Heart left ventricle (tissue), 13 donors: ENCODE measurements around the gene GRB14.
A peak's percentile ranks its signal among the peaks of the same experiment; 100 is the strongest.

Experiments used
- POLR2A ChIP-seq, 2 donors: fragments of 450-650 bp; IDR thresholded peaks; one replicate each; pipeline ENCODE4 v1.6.1; 2017; ENCODE audit warnings: antibody characterized with exemption in 2 of 2, mild to moderate bottlenecking in 2 of 2, moderate library complexity in 2 of 2
- TF ChIP-seq, protein P1 (sequence below), 12 donors: fragments of 200-600 bp; sonication (generic) in 4 of 12; IDR thresholded peaks; one replicate each; pipeline versions ENCODE4 v1.5.0 to v1.8.0; 2018 to 2022; ENCODE audit warnings: antibody characterized with exemption in 12 of 12, mild to moderate bottlenecking in 5 of 12
- donor health status: ischemic (EF 13 %, LVEDD 7.1; RV severe dilation, severe dysfunction).
- donor health status: DM: no; HTN: yes; CAD: no.
- donor health status: DM: no; HTN: no; CAD: no.
- donor health status: ischemic (EF 25% LVEDD 6.9; RV normal size, moderate dysfunction).
- donor health status: ischemic (EF 25% LVEDD 5.7; RV mildly dilated, moderate dysfunction).
- donor health status: ischemic (EF 35%, LVEDD 5.7; RV mildly dilated, moderate dysfunction).
- donor health status: nonischemic (EF 11% LVEDD 7.7; RV severe dilation, severe dysfunction).
- donor health status: DM: yes; HTN: yes; CAD: no.
- donor health status: PGD.
- donor health status: ischemic (EF 29% LVEDD 5.4; RV normal size, mild dysfunction).
- donor health status: nonischemic (EF 23%, LVEDD 6.1; RV moderate dilation, normal function).

DNA sequence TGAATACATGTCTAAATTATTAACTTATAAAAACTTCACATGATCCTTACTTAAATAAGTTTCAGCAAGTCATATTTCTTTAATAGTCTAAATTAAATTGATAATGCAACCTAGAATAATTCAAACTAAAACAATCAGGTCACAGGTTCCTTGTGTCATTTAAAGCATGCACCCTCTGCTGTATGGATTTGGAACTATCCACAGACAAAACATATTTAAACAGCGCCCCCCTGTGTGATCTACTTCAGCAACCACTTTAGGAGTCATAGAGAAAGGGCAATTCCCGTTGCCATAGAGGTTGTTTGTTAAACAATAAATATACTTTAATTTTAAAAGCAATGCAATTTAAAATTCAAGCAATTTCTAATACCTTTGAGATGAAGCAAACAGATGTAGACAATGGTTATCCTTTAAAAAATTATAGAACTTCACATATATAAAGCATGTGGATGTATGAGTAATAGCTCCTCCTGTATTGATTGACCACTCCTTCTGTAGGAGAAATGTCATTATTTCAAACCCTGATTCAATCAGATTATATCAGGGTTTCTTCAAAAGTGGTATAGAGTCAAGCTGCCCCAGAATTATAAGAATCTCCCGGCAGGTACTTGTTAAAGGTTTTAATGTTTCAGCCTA lies 21.2 kb downstream of the GRB14 start:
- TF ChIP-seq, protein P1, sequence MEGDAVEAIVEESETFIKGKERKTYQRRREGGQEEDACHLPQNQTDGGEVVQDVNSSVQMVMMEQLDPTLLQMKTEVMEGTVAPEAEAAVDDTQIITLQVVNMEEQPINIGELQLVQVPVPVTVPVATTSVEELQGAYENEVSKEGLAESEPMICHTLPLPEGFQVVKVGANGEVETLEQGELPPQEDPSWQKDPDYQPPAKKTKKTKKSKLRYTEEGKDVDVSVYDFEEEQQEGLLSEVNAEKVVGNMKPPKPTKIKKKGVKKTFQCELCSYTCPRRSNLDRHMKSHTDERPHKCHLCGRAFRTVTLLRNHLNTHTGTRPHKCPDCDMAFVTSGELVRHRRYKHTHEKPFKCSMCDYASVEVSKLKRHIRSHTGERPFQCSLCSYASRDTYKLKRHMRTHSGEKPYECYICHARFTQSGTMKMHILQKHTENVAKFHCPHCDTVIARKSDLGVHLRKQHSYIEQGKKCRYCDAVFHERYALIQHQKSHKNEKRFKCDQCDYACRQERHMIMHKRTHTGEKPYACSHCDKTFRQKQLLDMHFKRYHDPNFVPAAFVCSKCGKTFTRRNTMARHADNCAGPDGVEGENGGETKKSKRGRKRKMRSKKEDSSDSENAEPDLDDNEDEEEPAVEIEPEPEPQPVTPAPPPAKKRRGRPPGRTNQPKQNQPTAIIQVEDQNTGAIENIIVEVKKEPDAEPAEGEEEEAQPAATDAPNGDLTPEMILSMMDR (IDR thresholded peaks at IDR 0.05) = peak; percentile 56 to 80 (median 71)
- no peak for TF ChIP-seq POLR2A (IDR thresholded peaks at IDR 0.05)
